ENCODE results near the gene PIK3R1.

GRCh38 chr5:68187268-68188055 is 28.1 kb upstream of the PIK3R1 start:
- TF ChIP-seq CTCF (IDR thresholded peaks at IDR 0.05) (no peak), POLR2AphosphoS5 (IDR thresholded peaks at IDR 0.05) (no peak)

Data from prostate gland (tissue), 2 donors.